Breast epithelium (tissue), 4 donors: ENCODE results near the gene CYBRD1. TPM values are rescaled to one million over a fixed set of nuclear protein-coding genes. Genes with fewer than 3 reads are reported as not detected.

Experiments used
- DNase-seq, 2 donors: peaks; one replicate each; pipeline ENCODE4 v3.0.0-alpha.2; 2019; ENCODE audit warnings: low spot score in 2 of 2
- H3K27ac ChIP-seq, 2 donors: fragments of 200-600 bp; sonication (generic) in 1 of 2; one replicate each; pipeline ENCODE4 v1.5.1; 2016 to 2019; ENCODE audit warnings: mild to moderate bottlenecking in 1 of 2
- H3K27me3 ChIP-seq, 2 donors: fragments of 200-600 bp; sonication (generic) in 1 of 2; one replicate each; pipeline versions ENCODE4 v1.5.1 to v1.6.0; 2017 to 2019; ENCODE audit warnings: control low read depth in 1 of 2, mild to moderate bottlenecking in 1 of 2
- H3K36me3 ChIP-seq: fragments of 200-600 bp; one replicate; pipeline ENCODE4 v1.5.1; 2019
- H3K4me1 ChIP-seq, 2 donors: fragments of 200-600 bp; sonication (generic); one replicate each; pipeline ENCODE4 v1.5.1; 2016 to 2019; ENCODE audit warnings: control low read depth in 1 of 2
- H3K4me3 ChIP-seq, 3 donors: fragments of 200-600 bp; sonication (generic); 1 replicate in 2 of 3; 2 replicates in 1 of 3; pipeline ENCODE4 v1.5.1; 2016 to 2019; ENCODE audit warnings: mild to moderate bottlenecking in 3 of 3, moderate library complexity in 2 of 3
- H3K9me3 ChIP-seq, 2 donors: fragments of 200-600 bp; sonication (generic) in 1 of 2; one replicate each; pipeline ENCODE4 v1.5.1; 2016 to 2019; ENCODE audit warnings: control low read depth in 1 of 2
- POLR2A ChIP-seq: fragments of 450-650 bp; IDR thresholded peaks from one replicate; pipeline ENCODE4 v1.6.1; 2016; ENCODE audit warnings: antibody characterized with exemption, mild to moderate bottlenecking, moderate library complexity
- POLR2AphosphoS5 ChIP-seq, 3 donors: sonication (generic); formaldehyde crosslinking; IDR thresholded peaks; one replicate each; pipeline ENCODE4 v1.6.1; 2017; ENCODE audit warnings: antibody characterized with exemption in 3 of 3
- intact Hi-C: fragments of 100-400 bp; cut with DNase I; formaldehyde crosslinking; loops from one replicate; pipeline ENCODE4 v1.15.1; 2023; ENCODE audit warnings: low total_unique reads
- total RNA-seq, 3 donors: library from RNA; depleted of rRNA; stranded (reverse); fragments of >200 nt; gene quantifications; one replicate each; pipeline ENCODE4 v1.1.0, GENCODE V29; 2016
- TF ChIP-seq, protein P1 (sequence below), 3 donors: fragments of 450-650 bp; IDR thresholded peaks; one replicate each; pipeline ENCODE4 v1.5.1; 2016 to 2017; ENCODE audit warnings: antibody characterized with exemption in 3 of 3, mild to moderate bottlenecking in 3 of 3, moderate library complexity in 3 of 3

The CYBRD1 gene
- total RNA-seq, 3 donors from 2014 or later: 396 to 761 (median 409) TPM

DNA sequence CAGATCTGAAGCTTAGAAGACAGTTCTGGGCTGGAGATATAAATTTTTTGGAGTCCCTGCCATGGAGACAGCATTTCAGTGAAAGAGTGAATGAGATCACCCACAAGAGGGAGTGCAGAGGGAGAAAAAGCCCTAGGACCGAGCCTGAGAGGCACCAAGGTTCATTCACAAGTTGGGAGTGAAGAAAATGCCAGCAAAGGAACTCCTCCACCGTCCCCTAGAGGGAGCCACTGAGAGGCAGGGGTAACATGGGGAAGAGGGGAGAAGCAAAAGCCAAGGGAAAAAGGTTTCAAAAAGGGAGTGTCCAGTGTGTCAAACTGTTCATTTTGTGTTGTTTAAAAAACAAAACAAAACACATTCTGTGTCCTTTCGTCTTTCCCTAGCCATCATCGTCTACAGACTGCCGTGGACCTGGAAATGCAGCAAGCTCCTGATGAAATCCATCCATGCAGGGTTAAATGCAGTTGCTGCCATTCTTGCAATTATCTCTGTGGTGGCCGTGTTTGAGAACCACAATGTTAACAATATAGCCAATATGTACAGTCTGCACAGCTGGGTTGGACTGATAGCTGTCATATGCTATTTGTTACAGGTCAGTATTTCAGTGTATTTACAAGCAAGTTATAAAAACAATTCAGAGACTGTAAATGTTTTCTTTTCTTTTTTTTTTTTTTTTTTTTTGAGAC lies 19.1 kb downstream of the CYBRD1 start:
- Histone ChIP-seq H3K36me3 (no peaks in the 10 kb centered on the region), H3K9me3 (no peaks in the 10 kb centered on the region), H3K27me3 (no peaks in the 10 kb centered on the region), H3K27ac (no peak overlapping the region), H3K4me1 (peaks cover 3 to 4% of the 10 kb centered on the region in 2 donors), H3K4me3 (no peak overlapping the region)
- TF ChIP-seq, protein P1, sequence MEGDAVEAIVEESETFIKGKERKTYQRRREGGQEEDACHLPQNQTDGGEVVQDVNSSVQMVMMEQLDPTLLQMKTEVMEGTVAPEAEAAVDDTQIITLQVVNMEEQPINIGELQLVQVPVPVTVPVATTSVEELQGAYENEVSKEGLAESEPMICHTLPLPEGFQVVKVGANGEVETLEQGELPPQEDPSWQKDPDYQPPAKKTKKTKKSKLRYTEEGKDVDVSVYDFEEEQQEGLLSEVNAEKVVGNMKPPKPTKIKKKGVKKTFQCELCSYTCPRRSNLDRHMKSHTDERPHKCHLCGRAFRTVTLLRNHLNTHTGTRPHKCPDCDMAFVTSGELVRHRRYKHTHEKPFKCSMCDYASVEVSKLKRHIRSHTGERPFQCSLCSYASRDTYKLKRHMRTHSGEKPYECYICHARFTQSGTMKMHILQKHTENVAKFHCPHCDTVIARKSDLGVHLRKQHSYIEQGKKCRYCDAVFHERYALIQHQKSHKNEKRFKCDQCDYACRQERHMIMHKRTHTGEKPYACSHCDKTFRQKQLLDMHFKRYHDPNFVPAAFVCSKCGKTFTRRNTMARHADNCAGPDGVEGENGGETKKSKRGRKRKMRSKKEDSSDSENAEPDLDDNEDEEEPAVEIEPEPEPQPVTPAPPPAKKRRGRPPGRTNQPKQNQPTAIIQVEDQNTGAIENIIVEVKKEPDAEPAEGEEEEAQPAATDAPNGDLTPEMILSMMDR (IDR thresholded peaks at IDR 0.05): no peak
- TF ChIP-seq POLR2A (no peak), POLR2AphosphoS5 (IDR thresholded peaks at IDR 0.05) (no peak)
- intact Hi-C loops: no loop called here
- DNase-seq: no peak

- no peak overlapping the region for H3K4me3 ChIP-seq
- H3K9me3 ChIP-seq: no peaks in the 10 kb centered on the region
- TF ChIP-seq POLR2A: no peak
- no peak for TF ChIP-seq POLR2AphosphoS5 (IDR thresholded peaks at IDR 0.05)
- TF ChIP-seq, protein P1 (IDR thresholded peaks at IDR 0.05): no peak
- H3K27ac ChIP-seq: no peak overlapping the region
- intact Hi-C loops: no loop called here
- H3K4me1 ChIP-seq: peaks cover 3 to 5% of the 10 kb centered on the region in 2 donors
- no peaks in the 10 kb centered on the region for H3K27me3 ChIP-seq
- no peak for DNase-seq
- no peaks in the 10 kb centered on the region for H3K36me3 ChIP-seq
Measured at GRCh38 chr2:171545086-171545485, 22.8 kb downstream of the CYBRD1 start.

GRCh38 chr2:171547256-171547655 lies 25.0 kb downstream of the CYBRD1 start:
- Histone ChIP-seq H3K4me1 (peaks cover 3 to 5% of the 10 kb centered on the region in 2 donors), H3K27me3 (no peaks in the 10 kb centered on the region), H3K27ac (no peak overlapping the region), H3K4me3 (no peak overlapping the region), H3K36me3 (no peaks in the 10 kb centered on the region), H3K9me3 (no peaks in the 10 kb centered on the region)
- TF ChIP-seq, protein P1 (IDR thresholded peaks at IDR 0.05): no peak
- TF ChIP-seq POLR2A (no peak), POLR2AphosphoS5 (IDR thresholded peaks at IDR 0.05) (no peak)
- intact Hi-C loops: no loop called here
- DNase-seq: no peak

GRCh38 chr2:171547720-171548119 lies 25.4 kb downstream of the CYBRD1 start:
- TF ChIP-seq POLR2AphosphoS5 (IDR thresholded peaks at IDR 0.05): no peak
- TF ChIP-seq, protein P1 (IDR thresholded peaks at IDR 0.05): no peak
- TF ChIP-seq POLR2A: no peak
- Histone ChIP-seq H3K36me3 (no peaks in the 10 kb centered on the region), H3K27ac (no peak overlapping the region), H3K4me1 (peaks cover 3 to 5% of the 10 kb centered on the region in 2 donors), H3K9me3 (no peaks in the 10 kb centered on the region), H3K27me3 (no peaks in the 10 kb centered on the region), H3K4me3 (no peak overlapping the region)
- intact Hi-C loops: no loop called here
- no peak for DNase-seq

- no peaks in the 10 kb centered on the region for H3K27me3 ChIP-seq
- no peak overlapping the region for H3K27ac ChIP-seq
- no peak overlapping the region for H3K4me3 ChIP-seq
- peaks cover 3 to 5% of the 10 kb centered on the region in 2 donors for H3K4me1 ChIP-seq
- no peak for DNase-seq
- TF ChIP-seq POLR2A (no peak), POLR2AphosphoS5 (IDR thresholded peaks at IDR 0.05) (no peak)
- TF ChIP-seq, protein P1 (IDR thresholded peaks at IDR 0.05): no peak
- H3K9me3 ChIP-seq: no peaks in the 10 kb centered on the region
- intact Hi-C loops: no loop called here
- no peaks in the 10 kb centered on the region for H3K36me3 ChIP-seq
Measured at GRCh38 chr2:171550613-171551012, 28.3 kb downstream of the CYBRD1 start.
